ENCODE measurements around the gene HPD. TPM values are rescaled to one million over a fixed set of nuclear protein-coding genes. Genes with fewer than 3 reads are reported as not detected.

The HPD gene
- polyA plus RNA-seq, 1 of the 3 experiments (the other 2 are of a cell fraction), result 1.9 TPM

GRCh38 chr12:121796855-121797751 lies 61.6 kb downstream of the HPD start (continued):
- TF ChIP-seq TEAD4 (IDR thresholded peaks at IDR 0.05; ENCODE audit: borderline replicate concordance, insufficient read depth) (no peak), YY1 (IDR thresholded peaks at IDR 0.05; ENCODE audit: low read depth) (no peak), GATA2 (CRISPR knock-in tag; IDR thresholded peaks at IDR 0.05) (no peak), RCOR1 (IDR thresholded peaks at IDR 0.05; ENCODE audit: low read length) (no peak), ZBTB33 (IDR thresholded peaks at IDR 0.05; ENCODE audit: borderline replicate concordance, low read depth) (no peak), IRF3 (IDR thresholded peaks at IDR 0.05; ENCODE audit: low read depth, low read length) (no peak), MEF2A (IDR thresholded peaks at IDR 0.05; ENCODE audit: borderline replicate concordance, low read depth) (no peak), EZH2phosphoT487 (IDR thresholded peaks at IDR 0.05; ENCODE audit: borderline replicate concordance, low read depth) (no peak), ELF1 (IDR thresholded peaks at IDR 0.05) (peak; percentile 24; the same call in 1 of the 2 replicates), MAX (IDR thresholded peaks at IDR 0.05; ENCODE audit: low read depth) (0 out of 2 replicates have a peak, but pooled peaks have one; percentile 49), CTCF (IDR thresholded peaks at IDR 0.05) (peak; percentile 31), FOXM1 (IDR thresholded peaks at IDR 0.05; ENCODE audit: low read depth) (no peak), USF2 (IDR thresholded peaks at IDR 0.05; ENCODE audit: borderline replicate concordance, low read depth, low read length) (no peak), TAF1 (IDR thresholded peaks at IDR 0.05; ENCODE audit: borderline replicate concordance, low read depth, low read length) (peak; percentile 37; the same call in 1 of the 2 replicates), RAD21 (IDR thresholded peaks at IDR 0.05; ENCODE audit: low read length) (no peak), FOSL2 (IDR thresholded peaks at IDR 0.05; ENCODE audit: borderline replicate concordance, low read depth) (no peak), JUND (IDR thresholded peaks at IDR 0.05) (no peak), EP300 (IDR thresholded peaks at IDR 0.05; ENCODE audit: borderline replicate concordance in 1 of 2, low read depth in 1 of 2, low read length in 1 of 2) (no peak), RXRA (IDR thresholded peaks at IDR 0.05; ENCODE audit: borderline replicate concordance, low read depth) (no peak; the same call in 1 of the 2 replicates), PBX3 (IDR thresholded peaks at IDR 0.05) (0 out of 2 replicates have a peak, but pooled peaks have one; percentile 12), NRF1 (IDR thresholded peaks at IDR 0.05; ENCODE audit: low read depth, low read length) (no peak), MXI1 (IDR thresholded peaks at IDR 0.05; ENCODE audit: low read depth, low read length) (peak; percentile 52; the same call in 1 of the 2 replicates)
